K562 (cell line): ENCODE measurements around the gene ZER1.

ENCODE experiments used
- CEBPB ChIP-seq: fragments of 450-650 bp; IDR thresholded peaks from 2 replicates; pipeline ENCODE4 v1.6.1; 2016; ENCODE audit warnings: missing genetic modification characterization, missing compliant biosample characterization
- MYNN ChIP-seq, 2 experiments: sonication (generic); formaldehyde crosslinking in 1 of 2; IDR thresholded peaks; 2 replicates each; pipeline versions ENCODE4 v1.5.0 to v1.6.1; 2016 to 2020; ENCODE audit warnings: antibody characterized with exemption in 1 of 2, missing genetic modification reagents in 1 of 2
- POLR2AphosphoS5 ChIP-seq: IDR thresholded peaks from 2 replicates; pipeline ENCODE4 v1.6.1; 2011; ENCODE audit warnings: mild to moderate bottlenecking, low read depth, low read length, moderate library complexity; ENCODE audit not compliant: control insufficient read depth, insufficient read depth
- SPI1 ChIP-seq: IDR thresholded peaks from 2 replicates; pipeline ENCODE4 v1.6.1; 2011; ENCODE audit warnings: low read depth, low read length, control low read depth, borderline replicate concordance
- ZKSCAN3 ChIP-seq: fragments of 250-450 bp; sonication (Bioruptor Pico); IDR thresholded peaks from 2 replicates; pipeline ENCODE4 v1.4.0; 2020
- TF ChIP-seq, protein P1 (sequence below): sonication (generic); formaldehyde crosslinking; IDR thresholded peaks from 2 replicates; pipeline ENCODE4 v1.8.1; 2023; ENCODE audit warnings: mild to moderate bottlenecking, missing genetic modification reagents

DNA sequence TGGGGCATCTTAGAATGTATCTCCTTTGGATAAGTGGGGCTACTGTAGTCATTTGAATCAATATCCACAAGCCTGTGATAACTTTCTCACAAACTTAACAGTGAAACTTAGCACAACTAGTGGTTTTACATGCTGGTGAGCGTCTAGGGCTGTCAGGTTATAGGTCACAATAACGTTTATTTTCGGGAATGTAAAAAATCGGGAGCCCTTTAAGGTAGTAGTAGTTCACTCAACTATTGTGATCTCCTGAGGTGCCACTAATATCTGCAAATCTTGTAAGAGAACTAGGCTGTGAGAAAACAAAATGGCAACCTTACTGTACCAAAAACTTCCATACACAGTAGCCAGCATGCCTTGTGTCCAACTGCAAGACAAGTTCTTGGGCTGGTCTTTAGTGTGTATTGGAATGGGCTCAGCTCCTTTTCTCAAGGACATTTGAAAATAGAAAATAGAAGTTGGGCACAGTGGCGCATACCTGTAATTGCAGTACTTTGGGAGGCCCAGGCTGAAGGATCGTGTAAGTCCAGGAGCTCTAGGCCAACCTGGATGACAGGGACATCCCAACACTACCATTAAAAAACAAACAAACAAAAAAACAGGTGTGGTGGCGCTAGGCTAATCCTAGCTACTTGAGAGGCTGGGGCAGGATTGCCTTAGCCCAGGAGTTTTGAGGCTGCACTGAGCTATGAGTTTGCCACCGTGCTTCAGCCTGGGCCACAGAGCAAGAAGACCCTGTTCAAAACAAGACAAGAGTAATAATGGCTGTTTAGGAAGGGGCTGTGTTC lies 74.6 kb downstream of the ZER1 start:
- TF ChIP-seq CEBPB (no peak), MYNN (IDR thresholded peaks at IDR 0.05) (peak; percentile 46), MYNN (CRISPR knock-in tag; IDR thresholded peaks at IDR 0.05) (no peak), POLR2AphosphoS5 (peak; percentile 49), SPI1 (no peak), ZKSCAN3 (no peak)
- TF ChIP-seq, protein P1, sequence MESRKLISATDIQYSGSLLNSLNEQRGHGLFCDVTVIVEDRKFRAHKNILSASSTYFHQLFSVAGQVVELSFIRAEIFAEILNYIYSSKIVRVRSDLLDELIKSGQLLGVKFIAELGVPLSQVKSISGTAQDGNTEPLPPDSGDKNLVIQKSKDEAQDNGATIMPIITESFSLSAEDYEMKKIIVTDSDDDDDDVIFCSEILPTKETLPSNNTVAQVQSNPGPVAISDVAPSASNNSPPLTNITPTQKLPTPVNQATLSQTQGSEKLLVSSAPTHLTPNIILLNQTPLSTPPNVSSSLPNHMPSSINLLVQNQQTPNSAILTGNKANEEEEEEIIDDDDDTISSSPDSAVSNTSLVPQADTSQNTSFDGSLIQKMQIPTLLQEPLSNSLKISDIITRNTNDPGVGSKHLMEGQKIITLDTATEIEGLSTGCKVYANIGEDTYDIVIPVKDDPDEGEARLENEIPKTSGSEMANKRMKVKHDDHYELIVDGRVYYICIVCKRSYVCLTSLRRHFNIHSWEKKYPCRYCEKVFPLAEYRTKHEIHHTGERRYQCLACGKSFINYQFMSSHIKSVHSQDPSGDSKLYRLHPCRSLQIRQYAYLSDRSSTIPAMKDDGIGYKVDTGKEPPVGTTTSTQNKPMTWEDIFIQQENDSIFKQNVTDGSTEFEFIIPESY (CRISPR knock-in tag) = no peak; the same call in 1 of the 2 replicates
